Mucosa of gallbladder (tissue), 1 donor: ENCODE measurements around the gene CARD9. TPM values are rescaled to one million over a fixed set of nuclear protein-coding genes. Genes with fewer than 3 reads are reported as not detected.

Experiments used
- DNase-seq: peaks from one replicate; pipeline ENCODE4 v3.0.0-alpha.2; 2020; ENCODE audit warnings: low spot score
- total RNA-seq: library from RNA; stranded (reverse); gene quantifications from one replicate; pipeline ENCODE4 v1.2.1, GENCODE V29; 2021
- donor health status: DM: no; HTN: no; CAD: no.

CARD9 gene
- total RNA-seq, 1 donor from 2014 or later: 8.2 TPM

DNA sequence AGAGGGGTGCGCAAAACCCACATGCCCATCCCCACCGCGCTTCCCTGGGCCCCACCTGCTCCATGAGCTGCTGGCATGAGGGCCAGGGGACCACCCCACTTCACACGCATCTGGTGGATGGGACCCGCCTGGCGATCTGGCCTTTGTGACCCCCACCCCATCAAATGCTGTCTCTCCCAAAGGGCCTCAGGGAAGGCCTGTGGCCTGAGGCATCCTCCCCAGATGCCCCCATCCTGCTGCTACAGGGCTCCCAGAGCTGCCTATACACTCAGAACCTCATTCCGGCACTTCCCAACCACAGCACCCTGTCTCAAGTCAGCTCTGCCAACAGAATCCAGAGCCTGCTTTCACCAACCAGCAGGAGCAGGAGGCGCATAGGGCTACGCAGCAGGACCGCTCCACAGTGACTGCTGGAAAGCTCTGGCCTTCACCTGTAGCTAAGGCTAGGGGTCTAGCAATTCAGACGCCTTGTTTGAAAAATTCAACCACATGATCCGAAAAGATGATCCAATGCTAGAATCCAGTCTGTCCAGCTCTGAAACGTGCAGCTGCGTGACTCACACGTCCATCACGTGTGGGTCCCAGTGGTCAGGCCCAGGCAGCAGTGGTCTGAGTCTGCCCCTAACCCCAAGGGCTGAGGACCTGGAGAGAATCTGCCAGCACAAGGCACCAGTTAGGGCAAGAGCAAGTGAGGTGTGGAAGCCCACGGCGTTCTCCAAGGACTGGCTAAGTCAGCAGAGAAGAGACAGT is 27.9 kb upstream of the CARD9 start:
- DNase-seq: no peak

DNA sequence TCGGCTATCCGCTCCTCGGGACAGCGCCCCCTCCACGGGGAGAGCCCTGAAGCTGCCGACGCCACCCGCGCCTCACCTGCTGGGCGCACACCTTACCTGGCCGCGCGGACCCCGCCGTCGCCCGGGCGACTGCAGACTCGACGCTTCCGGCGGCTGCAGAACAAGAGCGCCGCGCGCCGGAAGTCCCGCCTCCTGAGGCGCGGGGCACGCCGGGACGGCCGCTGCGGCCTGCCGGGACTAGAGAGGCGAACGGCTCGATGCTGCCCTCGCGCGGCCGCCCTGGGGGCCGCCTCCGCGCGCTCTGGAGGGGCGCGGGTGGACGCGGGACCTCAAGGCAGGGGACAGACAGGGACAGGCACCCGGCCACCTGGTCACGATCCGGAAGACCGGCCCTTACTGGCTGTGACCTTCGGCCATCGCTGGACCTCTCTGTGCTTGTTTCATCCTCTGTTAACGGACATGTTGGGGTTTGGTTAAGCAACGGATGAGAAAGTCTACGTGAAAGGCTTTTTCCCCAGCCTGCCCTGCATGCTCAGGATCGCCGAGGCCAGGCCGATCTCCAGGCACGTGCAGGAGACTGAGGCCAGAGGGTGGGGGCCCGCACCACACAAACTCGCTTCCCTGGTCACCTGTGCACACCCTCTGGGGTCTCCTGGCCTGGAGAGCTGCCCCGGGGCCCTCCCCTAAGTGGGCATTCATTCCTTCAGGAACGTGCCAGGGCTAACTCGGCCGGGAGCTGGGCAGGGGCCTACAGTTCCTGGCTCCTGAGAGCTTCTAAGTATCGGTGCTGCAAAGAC is 26.8 kb upstream of the CARD9 start, which contains the start of gene SNAPC4:
Gene SNAPC4, minus strand, starts transcription at position 133 of the 797 bp plus-strand sequence. CDS start 1,742 bp downstream, outside the sequence.
- peak; percentile 88 for DNase-seq

DNA sequence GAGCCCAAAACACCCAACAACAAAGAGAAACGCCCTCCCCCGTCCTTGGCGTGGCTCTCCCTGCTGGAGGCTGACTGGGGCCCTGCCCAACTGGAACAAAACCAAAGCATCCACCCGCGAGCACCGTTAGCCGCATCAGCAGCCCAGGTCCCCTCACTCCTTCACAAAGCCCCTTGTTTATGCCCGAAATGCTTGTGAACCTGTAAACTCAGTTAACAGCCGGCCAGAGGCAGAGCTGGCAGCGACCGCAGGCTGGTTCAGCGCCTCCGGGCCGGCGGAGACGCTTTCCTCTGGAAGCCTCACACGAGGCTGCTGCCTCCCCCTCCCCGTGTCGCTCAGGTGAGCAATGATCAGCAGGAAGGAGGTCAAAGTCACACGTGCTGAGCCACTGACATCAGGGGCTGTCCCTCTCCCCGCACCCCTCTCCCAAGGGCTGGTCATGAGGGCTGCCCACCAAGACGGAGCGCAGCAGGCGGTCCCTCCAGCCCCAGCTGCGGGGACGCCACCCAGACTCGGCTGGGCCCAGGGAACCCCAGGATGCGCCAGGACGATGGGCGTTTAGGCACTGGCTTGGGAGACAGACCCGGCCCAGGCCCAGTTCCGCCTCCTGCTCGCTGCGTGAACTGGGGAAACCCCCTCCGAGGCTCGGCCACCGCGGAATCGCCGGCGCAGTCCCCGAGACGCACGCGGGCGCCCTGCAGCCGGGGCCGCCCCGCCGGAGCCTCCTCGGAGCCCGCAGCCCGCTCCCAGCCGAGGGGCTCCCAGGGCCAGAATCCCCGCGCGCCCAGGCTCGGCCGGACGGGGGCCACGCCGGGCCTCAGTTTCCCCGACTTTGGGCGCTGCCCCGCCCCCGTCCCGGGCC is 25.9 kb upstream of the CARD9 start:
- no peak for DNase-seq

DNA sequence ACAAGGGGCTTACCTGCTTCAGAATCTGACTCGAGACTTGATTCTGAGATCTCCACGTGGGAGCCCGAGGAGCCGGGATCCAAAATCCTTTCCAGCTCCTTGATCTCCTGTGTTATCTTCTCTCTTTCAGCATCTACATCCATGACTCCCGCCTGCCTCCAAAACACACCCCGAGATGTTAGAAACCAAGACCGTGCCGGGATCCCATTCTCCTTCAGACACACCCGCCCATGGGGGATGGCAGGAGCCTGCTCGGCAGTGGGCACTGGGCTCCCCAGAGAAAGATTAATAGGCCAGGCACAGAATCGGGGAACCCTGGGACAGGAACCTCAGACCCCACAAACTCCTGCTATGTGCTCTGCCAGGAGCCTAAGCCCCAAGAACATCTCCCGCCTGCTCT is 24.8 kb upstream of the CARD9 start:
- DNase-seq: no peak

DNA sequence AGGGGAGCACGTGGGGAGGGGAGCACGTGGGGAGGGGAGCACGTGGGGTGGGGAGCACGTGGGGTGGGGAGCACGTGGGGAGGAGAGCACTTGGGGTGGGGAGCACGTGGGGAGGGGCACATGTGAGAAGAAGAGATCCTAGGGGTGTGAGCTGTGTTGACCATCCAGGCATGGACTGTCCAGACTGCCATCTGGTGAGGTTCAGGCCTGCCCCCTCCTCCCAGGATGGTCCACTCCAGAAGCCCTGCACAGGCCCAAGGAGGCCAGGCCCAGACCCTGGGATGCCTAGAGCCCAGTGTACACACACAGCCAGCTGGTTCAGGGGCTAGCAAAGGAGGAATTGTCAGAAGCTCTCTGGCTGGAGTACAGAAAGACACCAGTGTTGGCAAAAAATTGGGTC is 24.2 kb upstream of the CARD9 start:
- DNase-seq: no peak

DNA sequence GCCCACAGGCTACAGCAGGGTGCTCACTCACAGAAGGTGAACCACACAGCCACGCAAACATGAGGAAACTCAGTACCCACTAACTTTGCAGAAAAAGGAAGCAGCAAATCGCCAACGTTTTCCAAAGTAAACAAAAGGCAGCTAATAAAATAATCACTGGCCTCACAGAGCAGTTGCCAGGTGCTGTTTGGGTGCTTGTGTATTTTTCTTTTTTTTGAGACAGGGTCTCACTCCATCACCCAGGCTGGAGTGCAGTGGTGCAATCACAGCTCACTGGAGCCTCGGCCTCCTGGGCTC is 22.7 kb upstream of the CARD9 start:
- DNase-seq: no peak

DNA sequence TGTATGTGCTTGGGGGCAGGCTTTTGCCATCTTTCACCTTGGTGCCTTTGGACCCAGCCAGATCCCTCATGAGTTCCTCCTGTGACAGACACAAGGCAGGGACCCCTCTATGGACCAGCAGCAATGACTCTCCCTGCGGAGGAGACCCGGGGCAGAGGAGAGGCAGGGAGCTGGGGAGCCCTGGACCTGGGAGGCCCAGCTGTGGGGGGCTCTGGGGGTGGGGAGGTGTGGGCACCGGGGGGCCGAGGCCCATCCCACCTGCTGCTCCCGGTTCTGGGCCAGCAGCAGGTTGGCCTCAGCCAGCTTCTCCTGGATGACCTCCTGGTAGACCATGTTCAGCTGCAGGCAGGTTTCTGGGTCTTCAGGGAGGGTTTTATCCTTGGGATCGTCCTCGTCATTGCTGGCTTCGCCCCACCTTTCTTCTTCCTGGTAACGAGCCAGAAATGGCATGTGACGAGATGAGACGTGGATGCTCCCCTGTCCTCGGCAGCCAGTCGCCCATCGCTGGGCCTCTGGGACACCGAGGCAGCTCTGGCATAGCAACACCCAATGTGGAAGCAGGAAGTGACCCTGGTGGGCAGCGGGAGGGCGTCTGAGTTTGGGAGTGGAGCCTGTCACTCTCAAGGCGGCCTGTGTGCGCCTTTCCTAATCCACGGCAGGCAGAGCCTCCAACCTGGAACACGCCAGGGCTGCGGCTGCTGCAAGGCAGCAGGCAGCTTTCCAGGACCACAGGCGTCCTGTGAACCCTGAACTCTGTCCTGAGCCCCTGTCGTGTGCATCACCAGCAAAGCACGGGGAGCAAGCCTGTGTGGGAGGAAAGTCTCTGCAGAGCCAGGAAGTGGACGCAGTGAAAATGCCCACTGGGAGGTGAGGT is 22.1 kb upstream of the CARD9 start:
- no peak for DNase-seq

DNA sequence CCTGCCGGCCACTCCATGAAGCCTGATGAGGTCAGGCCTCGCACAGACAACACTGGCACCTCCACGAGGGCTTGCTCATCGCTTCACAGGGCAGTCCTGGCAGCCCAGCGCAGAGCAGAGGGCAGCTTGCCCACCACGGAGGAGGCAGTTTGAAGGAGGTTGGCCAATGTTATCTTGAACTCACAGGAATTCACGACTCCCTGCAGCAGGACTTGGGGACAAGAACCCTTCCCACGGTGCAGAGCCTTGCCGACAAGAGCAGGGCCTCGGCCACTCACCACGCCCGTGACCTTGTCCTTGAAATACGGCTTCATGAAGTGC is 21.5 kb upstream of the CARD9 start:
- DNase-seq: no peak

DNA sequence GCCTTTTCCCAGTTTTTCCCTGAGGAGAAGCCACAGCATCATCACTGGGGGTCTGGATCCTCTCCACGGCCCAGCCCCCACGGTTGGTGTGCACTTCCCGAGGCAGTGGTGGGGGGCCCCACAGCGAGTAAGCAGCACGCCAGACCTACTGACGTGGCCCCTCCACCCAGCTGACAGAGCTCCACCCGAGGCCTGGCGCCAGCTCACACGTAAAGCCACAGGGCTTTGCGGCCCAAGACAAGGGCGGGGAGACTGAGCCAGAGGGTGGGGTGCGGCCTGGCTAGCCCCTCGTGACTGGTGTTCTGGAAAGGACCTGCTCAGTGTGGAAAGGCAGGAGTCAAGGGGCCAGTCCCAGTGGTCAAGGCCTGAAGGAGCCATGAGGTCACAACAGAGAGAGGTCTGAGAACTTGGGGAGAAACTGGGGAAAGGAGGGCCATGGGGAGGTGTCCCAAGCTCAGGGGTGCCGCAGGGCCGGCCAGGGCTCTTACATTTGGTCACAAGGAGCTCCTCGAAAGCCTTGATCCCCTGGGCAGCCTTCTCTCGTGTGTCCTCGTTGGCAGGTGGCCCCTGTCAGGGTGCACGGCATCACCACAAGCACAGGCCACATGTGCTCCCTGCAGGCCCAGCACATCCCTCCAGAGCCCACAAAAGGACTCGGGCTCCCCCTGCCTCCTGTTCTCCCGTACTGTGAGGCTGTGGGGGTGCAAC is 21.0 kb upstream of the CARD9 start:
- DNase-seq: no peak

DNA sequence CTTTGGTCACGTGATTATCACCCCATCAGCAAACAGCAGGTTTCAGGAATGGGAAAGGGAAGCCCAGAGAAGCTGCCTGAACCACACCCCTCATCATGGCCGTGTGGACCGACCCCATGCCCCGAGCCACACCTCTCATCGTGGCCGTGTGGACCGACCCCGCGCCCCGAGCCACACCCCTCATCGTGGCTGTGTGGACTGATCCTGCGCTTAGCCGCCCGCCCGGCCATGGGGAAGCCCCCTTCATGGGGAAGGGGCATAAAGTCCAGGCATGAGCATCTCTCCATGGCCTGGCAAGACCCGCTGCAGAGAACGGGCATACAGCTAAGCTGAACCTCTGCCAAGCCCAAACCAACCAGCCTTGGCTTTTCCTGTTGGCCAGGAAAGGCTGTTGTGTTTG is 20.1 kb upstream of the CARD9 start:
- no peak for DNase-seq

DNA sequence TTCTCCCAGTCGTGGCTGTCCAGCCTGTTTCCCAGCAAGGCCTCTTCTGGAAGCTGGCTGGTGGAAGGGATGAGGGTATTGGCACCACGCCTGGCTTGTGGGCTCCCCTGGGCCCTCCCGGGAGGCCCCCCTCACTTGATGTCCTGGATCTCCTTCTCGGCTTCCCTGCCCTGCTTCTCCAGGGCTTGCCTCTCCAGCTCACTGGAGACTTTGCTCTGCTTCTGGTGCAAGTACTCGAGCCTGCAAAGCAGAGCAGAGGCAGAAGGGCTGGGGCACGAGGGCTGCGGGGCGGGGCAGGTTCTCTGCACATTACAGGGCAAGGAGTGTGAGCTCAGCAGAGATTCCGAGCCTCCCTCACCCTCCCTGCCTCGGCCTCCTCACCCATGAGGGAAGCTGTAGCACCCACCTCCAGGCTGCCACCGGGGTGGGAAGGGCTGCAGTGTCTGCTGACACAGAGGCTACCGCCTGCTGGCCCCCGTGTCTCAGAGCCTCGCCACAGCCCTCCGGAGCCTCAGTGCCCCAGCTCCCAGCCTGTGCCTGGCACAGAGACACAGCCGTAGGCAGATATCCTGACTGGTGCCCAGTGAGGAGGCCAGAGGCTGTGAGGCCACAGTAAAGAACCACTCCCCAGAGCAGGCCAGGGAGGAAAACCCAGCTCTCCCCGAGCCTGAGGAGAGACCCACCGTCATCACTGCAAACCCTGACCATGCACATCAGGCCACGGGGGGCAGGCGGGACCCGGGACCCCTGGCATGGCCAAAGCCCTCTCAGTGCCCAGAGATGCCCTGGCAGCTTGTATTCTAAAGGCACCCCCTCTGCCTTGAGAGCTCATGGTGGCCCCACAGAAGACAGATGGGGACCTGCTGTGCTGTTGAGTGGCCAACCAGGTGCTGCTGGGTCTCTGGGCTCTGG is 19.3 kb upstream of the CARD9 start:
- no peak for DNase-seq

DNA sequence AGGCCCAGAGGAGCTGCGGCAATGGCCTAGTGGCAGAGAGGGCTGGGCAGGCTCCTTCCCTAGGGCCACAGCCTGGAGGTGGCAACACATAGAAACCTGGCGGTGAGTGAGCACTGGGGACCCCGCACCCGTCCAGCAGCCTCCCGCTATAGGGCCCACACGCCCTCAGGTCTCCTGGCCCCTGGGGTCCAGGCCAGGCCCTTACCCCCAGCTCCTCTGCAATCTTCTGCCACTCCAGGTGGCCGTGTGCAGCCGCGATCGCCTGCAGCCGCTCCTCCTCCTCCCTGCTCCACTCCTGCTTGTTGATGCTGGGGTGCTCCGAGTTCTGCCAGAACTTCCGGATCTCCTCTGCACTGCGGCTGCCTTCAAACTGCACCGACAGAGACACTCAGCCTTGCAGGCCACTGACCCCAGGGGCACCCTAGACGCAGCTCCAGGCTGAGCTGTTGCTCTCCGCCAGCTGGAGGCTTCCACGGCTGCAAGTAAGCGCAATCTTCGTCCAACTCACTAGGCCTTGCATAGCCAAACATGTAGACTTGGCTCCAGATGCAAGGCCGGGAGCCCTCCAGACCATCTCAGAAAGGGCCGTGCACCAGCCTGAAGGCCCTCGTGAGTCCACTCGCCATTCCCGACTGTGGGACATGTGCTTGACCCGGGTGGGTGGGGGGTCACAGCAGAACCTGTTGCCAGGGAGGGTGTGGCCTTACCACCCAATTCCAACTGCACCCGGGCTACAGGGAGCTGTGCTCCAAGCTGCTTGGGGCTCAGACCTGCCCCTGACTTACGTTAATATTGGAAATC is 18.5 kb upstream of the CARD9 start:
- DNase-seq: no peak

DNA sequence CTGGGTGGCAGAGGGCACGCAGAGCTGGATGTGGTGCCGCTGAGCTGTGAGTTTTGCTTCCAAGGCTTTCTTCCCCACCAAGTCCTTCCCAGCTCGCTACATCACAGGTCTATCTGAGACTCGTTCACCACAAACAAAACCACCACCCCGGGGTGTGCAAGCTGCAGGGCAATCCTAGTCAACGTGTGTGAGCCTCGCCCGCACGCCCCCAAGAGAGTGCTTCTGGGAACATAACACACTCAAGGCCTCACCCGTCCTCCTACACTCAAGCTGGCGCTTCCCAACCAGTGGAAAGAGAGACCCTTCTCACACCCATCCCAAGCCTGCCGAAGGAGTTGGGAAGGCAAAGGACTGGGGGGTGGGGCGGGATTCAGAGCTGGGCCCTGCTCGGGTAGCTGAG is 15.9 kb upstream of the CARD9 start:
- DNase-seq: no peak

DNA sequence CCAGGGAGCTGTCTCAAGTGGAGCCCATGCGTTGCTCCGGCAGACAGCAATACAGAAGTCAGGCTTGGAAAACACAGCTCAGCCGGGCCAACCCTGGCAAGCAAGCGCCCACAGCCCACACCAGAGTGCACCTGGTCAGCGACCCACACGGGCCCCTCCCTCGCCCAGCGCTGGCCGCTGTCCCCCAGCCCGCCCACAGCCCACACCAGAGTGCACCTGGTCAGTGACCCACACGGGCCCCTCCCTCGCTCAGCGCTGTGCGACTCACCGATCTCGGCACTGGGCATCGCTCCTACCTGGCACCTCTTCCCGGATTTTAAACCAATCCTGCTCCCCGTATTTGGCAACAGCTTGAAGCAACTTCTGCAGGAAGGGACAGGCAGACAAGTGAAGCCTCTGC is 13.7 kb upstream of the CARD9 start:
- no peak for DNase-seq

DNA sequence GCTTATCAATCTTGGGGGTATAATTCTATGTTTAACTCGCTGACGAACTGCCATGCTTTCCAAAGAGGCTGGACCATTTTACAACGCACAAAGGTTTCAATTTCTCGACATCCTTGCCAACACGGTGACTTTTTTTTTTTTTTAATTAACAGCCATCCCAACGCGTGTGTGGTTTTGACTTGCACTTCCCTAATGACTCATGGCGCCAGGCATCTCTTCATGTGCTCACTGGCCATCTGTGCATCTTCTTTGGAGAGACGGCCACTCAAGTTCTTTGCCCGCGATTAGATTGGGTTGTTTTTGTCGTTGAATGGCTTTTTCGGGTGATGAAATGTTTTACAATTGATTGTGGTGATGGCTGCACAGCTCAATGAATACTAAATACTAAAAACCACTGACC is 12.5 kb upstream of the CARD9 start:
- DNase-seq: no peak

DNA sequence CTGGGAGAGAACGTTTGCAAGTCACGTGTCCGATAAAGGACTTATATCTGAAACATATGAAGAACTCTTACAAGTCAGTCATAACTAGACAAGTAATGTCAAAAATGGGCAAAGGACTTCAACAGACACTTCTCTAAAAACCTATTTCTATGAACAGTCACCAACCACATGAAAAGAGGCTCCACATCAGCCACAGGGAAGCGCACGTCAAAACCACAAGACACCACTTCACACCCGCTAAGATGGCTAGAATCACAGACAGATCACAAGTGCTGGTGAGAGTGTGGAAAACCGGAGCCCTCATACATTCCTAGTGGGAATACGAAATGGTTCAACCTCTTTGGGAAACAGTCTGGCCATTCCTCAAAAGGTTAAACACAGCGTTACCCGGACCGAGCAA is 11.5 kb upstream of the CARD9 start:
- DNase-seq: no peak

DNA sequence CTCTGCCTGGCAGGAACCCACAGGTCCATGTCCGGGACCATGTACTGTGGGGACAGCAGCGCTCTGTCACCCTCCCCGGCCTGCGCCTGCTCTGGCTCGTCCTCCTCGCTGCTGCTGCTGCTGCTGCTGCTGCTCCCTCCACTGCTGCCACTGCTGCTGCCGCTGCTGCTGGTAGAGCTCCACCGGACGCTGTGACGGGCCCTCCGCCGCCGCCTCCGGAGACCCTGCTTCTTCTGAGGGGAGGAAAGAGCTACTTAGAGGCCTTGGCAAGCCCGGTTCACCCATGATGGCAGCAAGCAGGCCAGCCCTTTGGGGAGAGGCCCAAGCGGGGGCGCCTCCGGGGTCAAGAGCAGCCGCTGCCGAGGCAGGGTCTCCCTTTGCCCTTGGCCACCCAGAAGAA is 10.0 kb upstream of the CARD9 start:
- no peak for DNase-seq

DNA sequence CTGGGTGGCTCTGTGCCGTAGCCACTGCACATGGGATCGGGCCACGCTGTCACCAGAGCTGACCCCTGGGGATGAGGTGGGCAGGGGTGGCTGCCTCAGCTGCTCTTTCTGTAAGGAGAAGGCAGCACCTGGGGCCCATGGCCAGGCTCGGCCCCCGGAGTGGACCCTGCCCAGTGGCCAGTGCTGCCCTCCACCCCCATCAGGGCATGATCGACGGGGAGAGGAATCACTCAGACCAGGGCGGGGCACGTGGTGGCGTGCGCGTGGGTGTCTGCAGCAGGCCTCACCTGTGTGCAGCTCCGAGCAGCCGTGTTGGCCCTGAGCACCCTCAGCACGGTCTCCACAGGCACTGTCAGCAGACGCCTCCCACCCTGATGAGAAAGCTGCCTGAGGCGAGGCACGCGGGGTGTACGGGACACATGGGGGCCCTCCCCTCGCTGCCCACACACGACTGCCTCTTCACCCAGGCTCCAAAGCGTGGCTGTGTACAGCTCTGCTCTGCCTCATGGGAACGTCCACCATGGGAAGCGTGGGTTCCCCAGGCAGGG is 8.6 kb upstream of the CARD9 start:
- DNase-seq: no peak

DNA sequence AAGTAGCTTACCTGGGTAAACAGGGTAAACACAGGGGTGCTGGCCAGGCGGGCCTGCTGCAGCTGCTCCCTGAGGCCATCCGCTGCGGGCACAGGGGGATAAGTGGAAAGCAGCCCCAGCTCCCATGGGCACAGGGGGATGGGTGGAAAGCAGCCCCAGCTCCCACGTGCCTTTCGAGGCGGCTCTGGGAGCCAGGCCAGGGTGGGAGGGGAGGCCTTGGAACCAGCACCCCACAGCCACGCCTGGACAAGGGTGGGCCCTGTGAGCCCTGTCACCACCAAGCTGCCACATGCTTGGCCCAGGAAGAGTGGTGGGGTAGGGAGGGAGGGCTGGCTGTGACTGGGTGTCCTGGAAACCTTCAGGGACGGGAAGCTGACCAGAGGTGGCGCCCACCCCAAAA is 7.8 kb upstream of the CARD9 start:
- DNase-seq: no peak
